ENCODE measurements around the gene KRTAP5-6. TPM values are rescaled to one million over a fixed set of nuclear protein-coding genes. Genes with fewer than 3 reads are reported as not detected.
"Not testable (repeated sequence)": the region's sequence is repeated elsewhere in the genome, so short reads cannot be mapped to it uniquely, and the experiment has no call there.

KRTAP5-6 gene
- total RNA-seq, 2 experiments from 2014 or later = not detected

- ChIA-PET CTCF (interaction anchor here (1.1 to 1.7 kb wide), 2 partner anchors 24 to 157 kb away, joined by 3 to 6 read pairs; no protein-coding TSS in a partner anchor), POLR2A (no interaction called here)
Measured at GRCh38 chr11:1676229-1676740, 20.7 kb upstream of the KRTAP5-6 start.

DNA sequence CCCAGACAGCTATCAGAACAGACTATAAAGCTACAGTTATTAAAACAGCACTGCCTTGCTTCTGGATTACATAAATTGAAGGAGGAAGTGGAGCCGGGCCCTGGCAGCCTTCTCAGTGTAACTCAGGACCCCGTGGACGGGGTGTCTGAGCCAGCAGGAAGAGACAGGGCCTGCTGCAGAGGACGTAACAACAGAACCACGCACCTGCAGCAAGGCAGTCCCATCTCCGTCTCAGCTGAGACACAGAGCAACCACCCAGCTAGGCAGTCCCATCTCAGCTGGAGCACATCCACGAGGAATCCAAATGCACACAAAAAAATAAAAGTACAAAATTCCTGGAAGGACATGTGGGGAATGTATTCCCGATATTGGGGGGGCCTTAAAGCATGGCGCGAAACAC, 17.1 kb upstream of the KRTAP5-6 start:
- POLR2A ChIA-PET = no interaction called here
- CTCF ChIA-PET = interaction anchor here (0.7 to 1.9 kb wide), 4 partner anchors 11 to 197 kb away, joined by 3 to 7 read pairs (median 5); no protein-coding TSS in a partner anchor

- CTCF ChIA-PET = interaction anchor here (0.6 to 1.6 kb wide), 3 partner anchors 11 to 215 kb away, joined by 3 to 10 read pairs (median 3); no protein-coding TSS in a partner anchor
- POLR2A ChIA-PET = no interaction called here
Measured at GRCh38 chr11:1682225-1682905, 14.6 kb upstream of the KRTAP5-6 start.

GRCh38 chr11:1683216-1683615, 13.8 kb upstream of the KRTAP5-6 start:
- CTCF ChIA-PET = interaction anchor here (1.6 kb wide), 1 partner anchor 10 kb away, joined by 10 read pairs; no protein-coding TSS in a partner anchor
- POLR2A ChIA-PET = not testable (repeated sequence)

- CTCF ChIA-PET, POLR2A ChIA-PET: not testable (repeated sequence)
Measured at GRCh38 chr11:1683904-1684572, 13.0 kb upstream of the KRTAP5-6 start.

GRCh38 chr11:1684886-1685874, 11.8 kb upstream of the KRTAP5-6 start:
- POLR2A ChIA-PET, CTCF ChIA-PET: not testable (repeated sequence)

GRCh38 chr11:1686220-1686619, 10.8 kb upstream of the KRTAP5-6 start:
- CTCF ChIA-PET = not testable (repeated sequence)

DNA sequence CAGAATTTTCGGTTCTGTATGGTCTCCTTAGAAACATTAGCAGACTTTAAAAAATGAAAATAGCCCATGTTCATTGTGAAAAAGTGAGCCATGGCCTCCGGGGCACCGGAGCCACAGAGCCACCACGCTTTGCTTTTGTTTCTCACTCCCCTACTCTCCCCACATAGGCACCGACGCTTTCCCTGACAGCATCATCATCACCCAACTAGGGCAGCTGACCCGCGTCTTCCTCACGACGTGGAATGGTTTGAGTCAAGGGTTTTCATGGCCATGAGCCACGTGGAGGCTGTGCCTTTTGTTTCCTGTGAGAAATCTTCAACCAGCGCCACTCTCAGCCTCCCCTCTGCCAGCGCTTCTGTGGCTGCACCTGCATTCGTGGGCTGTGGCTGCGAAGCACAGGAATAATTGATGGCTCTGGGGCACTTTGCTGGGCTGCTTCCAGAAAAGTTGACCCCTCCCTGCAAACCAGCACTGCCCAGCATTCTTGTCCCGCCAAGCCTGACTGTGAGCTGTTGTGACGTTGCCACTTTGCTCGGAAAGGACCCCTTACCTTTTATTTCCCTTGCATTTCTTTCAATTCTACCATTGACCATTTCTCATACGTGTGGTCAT, 8.6 kb upstream of the KRTAP5-6 start:
- CTCF ChIA-PET = interaction anchor here (7.4 kb wide), 1 partner anchor 145 kb away, joined by 297 read pairs; the partner anchor contains the start of gene SYT8

More at GRCh38 chr11:1686220-1686619, 10.8 kb upstream of the KRTAP5-6 start:
- POLR2A ChIA-PET = not testable (repeated sequence)

GRCh38 chr11:1689250-1690166, 7.5 kb upstream of the KRTAP5-6 start:
- POLR2A ChIA-PET = not testable (repeated sequence)
- CTCF ChIA-PET = interaction anchor here (7.4 kb wide), 1 partner anchor 144 kb away, joined by 297 read pairs; the partner anchor contains the start of gene SYT8

More for the DNA sequence above, 8.6 kb upstream of the KRTAP5-6 start:
- POLR2A ChIA-PET = not testable (repeated sequence)

DNA sequence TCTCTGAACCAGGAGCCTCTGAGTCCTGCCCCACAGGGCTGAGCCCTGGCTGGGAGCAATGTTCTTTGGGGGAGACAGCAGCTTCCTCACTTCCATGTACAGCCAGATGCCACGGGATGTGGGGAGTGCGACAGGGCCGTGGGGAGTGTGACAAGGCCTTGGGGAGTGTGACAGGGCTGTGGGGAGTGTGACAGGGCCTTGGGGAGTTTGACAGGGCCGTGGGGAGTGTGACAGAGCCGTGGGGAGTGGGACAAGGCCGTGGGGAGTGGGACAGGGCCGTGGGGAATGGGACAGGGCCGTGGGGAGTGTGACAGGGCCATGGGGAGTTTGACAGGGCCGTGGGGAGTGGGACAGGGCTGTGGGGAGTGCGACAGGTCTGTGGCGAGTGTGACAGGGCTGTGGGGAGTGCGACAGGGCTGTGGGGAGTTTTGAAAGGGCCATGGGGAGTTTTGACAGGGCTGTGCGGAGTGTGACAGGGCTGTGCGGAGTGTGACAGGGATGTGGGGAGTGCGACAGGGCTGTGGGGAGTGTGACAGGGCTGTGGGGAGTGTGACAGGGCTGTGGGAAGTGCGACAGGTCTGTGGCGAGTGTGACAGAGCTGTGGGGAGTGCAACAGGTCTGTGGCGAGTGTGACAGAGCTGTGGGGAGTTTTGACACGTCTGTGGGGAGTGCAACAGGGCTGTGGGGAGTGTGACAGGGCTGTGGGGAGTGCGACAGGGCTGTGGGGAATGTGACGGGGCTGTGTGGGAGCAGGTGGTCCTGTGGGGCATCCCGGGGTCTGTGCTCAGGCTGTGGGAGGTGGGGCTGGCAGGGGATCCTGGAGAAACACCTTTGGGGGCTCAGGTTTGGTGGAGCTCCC, 6.6 kb upstream of the KRTAP5-6 start:
- POLR2A ChIA-PET = no interaction called here

GRCh38 chr11:1691026-1691877, 5.7 kb upstream of the KRTAP5-6 start:
- POLR2A ChIA-PET = no interaction called here
- CTCF ChIA-PET = interaction anchor here (0.5 to 7.4 kb wide), 7 partner anchors 11 to 615 kb away, joined by 3 to 297 read pairs (median 43); partner anchors contain the start of gene SYT8

More for the DNA sequence above, 6.6 kb upstream of the KRTAP5-6 start:
- CTCF ChIA-PET = interaction anchor here (0.5 to 7.4 kb wide), 5 partner anchors 10 to 616 kb away, joined by 3 to 297 read pairs (median 43); partner anchors contain the start of gene SYT8

DNA sequence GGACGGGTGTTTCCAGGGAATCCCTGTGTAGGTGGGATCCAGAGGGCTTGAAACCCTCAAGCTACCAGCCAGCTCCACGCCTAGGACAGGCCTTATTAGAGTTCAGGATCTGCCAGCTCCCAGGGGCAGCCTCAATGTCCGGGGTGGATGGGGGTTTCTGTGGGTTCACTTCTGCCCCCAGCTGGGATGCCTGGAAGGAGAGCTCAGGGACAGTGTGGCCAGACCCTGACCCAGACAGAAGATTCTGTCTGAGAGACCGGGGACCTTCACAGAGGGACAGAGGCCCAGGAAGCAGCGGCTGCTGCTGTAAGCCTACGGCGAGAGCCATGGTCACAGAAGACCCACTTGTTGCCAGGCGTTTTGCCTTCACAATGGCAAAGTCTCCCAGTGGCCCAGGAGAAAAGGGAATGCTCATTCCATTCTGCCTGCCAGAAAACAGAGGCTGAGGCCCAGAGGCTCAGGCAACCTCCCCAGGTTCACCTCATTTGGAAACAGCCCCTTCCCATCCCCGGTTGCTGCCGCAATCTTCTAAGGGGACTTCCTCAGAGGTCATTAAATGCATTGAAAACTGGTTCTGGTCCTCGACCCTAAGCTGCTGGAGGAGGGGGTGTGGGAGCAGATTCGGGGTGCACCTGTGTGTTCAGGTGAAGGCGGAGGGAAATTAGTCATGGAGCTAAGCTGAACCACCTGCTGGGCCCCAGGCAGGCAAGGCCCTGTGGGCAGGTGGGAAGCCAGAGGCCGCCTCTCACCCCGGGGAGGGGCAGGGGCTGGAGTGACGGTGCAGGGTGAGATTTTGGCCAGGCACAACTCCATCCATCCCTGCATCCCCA, 4.9 kb upstream of the KRTAP5-6 start:
- POLR2A ChIA-PET = no interaction called here

DNA sequence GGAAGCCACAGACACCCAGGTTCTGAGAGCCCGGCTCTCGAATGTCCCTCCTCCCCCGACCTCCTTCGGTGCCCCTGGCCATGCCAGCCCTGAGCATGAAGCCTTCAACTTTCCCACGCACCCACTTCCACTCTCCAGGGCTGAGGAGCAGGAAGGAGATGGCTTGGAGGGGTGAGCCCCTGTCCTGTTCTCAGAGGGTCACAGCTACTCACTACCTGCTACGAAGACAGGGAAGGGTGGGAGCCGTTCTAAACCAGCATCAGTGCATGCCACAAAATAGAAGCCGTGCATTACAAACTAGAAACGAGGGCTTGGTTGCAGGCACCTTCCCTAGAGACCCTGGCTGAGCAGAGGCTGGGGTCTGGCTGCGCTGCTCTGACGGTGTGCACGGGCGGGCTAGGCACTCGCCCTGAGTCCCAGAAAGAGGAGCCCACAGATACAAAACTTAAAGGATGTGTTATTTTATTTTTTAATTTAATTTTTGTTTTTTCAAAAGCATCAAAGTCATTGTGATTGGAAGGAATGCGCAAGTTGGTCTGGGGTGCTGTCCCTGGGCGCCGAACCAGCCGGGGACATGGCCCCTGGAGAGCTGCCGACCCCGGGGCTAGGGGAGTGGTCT, 4.2 kb upstream of the KRTAP5-6 start:
- POLR2A ChIA-PET = no interaction called here
- CTCF ChIA-PET = interaction anchor here (0.8 to 7.4 kb wide), 35 partner anchors 8 to 459 kb away, joined by 3 to 297 read pairs (median 7); partner anchors contain the start of genes CTSD, SYT8 and TNNI2

More for the DNA sequence above, 4.9 kb upstream of the KRTAP5-6 start:
- CTCF ChIA-PET = interaction anchor here (1.1 to 7.4 kb wide), 11 partner anchors 9 to 310 kb away, joined by 3 to 297 read pairs (median 11); partner anchors contain the start of gene SYT8
